Measurements from ENCODE around the gene RRAS2.
A peak's percentile ranks its signal among the peaks of the same experiment; 100 is the strongest.

Gene RRAS2

GRCh38 chr11:14342906-14343305, 16.1 kb downstream of the RRAS2 start:
- peak; percentile 41 for DNase-seq
- peaks cover 11% of the 10 kb centered on the region; the same call in 1 of the 2 replicates for H3K36me3 ChIP-seq (ENCODE audit: insufficient read depth, low read length)
- no peak overlapping the region for H3K27ac ChIP-seq (ENCODE audit: low read length)
- H2AFZ ChIP-seq (ENCODE audit: low read depth, low read length) = no peak overlapping the region
- peaks cover 40% of the 10 kb centered on the region for H3K4me1 ChIP-seq (ENCODE audit: insufficient read depth, low read length)
- no peak overlapping the region for H3K4me2 ChIP-seq (ENCODE audit: insufficient read depth, low read length)
- ATAC-seq (ENCODE audit: insufficient read depth, low read depth) = peak; percentile 99
- no peak overlapping the region for H3K9ac ChIP-seq (ENCODE audit: low read depth, low read length)
- TF ChIP-seq EZH2 (IDR thresholded peaks at IDR 0.05; ENCODE audit: borderline replicate concordance, low read depth, low read length, severe bottlenecking) = no peak
- TF ChIP-seq CTCF (IDR thresholded peaks at IDR 0.05; ENCODE audit: borderline replicate concordance, extremely low read depth, low read length, poor library complexity, severe bottlenecking) = no peak
- no peak overlapping the region for H3K4me3 ChIP-seq (ENCODE audit: low read depth in 1 of 2, low read length in 2 of 2)
- peaks cover 100% of the 10 kb centered on the region for H3K79me2 ChIP-seq (ENCODE audit: insufficient read depth, low read length)
- H3K27me3 ChIP-seq (ENCODE audit: insufficient read depth, low read length, poor library complexity) = no peaks in the 10 kb centered on the region
- peaks cover 5% of the 10 kb centered on the region for H3K9me3 ChIP-seq (ENCODE audit: insufficient read depth, low read length, severe bottlenecking)
- peaks cover 26% of the 10 kb centered on the region; the same call in 1 of the 2 replicates for H4K20me1 ChIP-seq (ENCODE audit: insufficient read depth, low read length)

GRCh38 chr11:14341968-14342367, 17.0 kb downstream of the RRAS2 start:
- Histone ChIP-seq H3K27me3 (ENCODE audit: insufficient read depth, low read length, poor library complexity) (no peaks in the 10 kb centered on the region), H3K4me3 (ENCODE audit: low read depth in 1 of 2, low read length in 2 of 2) (no peak overlapping the region), H3K9me3 (ENCODE audit: insufficient read depth, low read length, severe bottlenecking) (peaks cover 8% of the 10 kb centered on the region), H3K9ac (ENCODE audit: low read depth, low read length) (no peak overlapping the region), H3K36me3 (ENCODE audit: insufficient read depth, low read length) (peaks cover 8% of the 10 kb centered on the region; the same call in 1 of the 2 replicates), H2AFZ (ENCODE audit: low read depth, low read length) (no peak overlapping the region), H3K27ac (ENCODE audit: low read length) (no peak overlapping the region), H4K20me1 (ENCODE audit: insufficient read depth, low read length) (peaks cover 26% of the 10 kb centered on the region; the same call in 1 of the 2 replicates), H3K4me2 (ENCODE audit: insufficient read depth, low read length) (no peak overlapping the region), H3K4me1 (ENCODE audit: insufficient read depth, low read length) (peaks cover 44% of the 10 kb centered on the region), H3K79me2 (ENCODE audit: insufficient read depth, low read length) (peaks cover 100% of the 10 kb centered on the region)
- ATAC-seq (ENCODE audit: insufficient read depth, low read depth) (no peak), DNase-seq (no peak)
- TF ChIP-seq CTCF (IDR thresholded peaks at IDR 0.05; ENCODE audit: borderline replicate concordance, extremely low read depth, low read length, poor library complexity, severe bottlenecking) (no peak), EZH2 (IDR thresholded peaks at IDR 0.05; ENCODE audit: borderline replicate concordance, low read depth, low read length, severe bottlenecking) (no peak)

- TF ChIP-seq CTCF (IDR thresholded peaks at IDR 0.05; ENCODE audit: borderline replicate concordance, extremely low read depth, low read length, poor library complexity, severe bottlenecking) (no peak), EZH2 (IDR thresholded peaks at IDR 0.05; ENCODE audit: borderline replicate concordance, low read depth, low read length, severe bottlenecking) (no peak)
- no peak overlapping the region for H2AFZ ChIP-seq (ENCODE audit: low read depth, low read length)
- H3K79me2 ChIP-seq (ENCODE audit: insufficient read depth, low read length) = peaks cover 100% of the 10 kb centered on the region
- no peak for DNase-seq
- H3K9ac ChIP-seq (ENCODE audit: low read depth, low read length) = no peak overlapping the region
- no peak overlapping the region for H3K4me2 ChIP-seq (ENCODE audit: insufficient read depth, low read length)
- ATAC-seq (ENCODE audit: insufficient read depth, low read depth) = no peak
- peaks cover 3% of the 10 kb centered on the region for H3K9me3 ChIP-seq (ENCODE audit: insufficient read depth, low read length, severe bottlenecking)
- H3K27me3 ChIP-seq (ENCODE audit: insufficient read depth, low read length, poor library complexity) = no peaks in the 10 kb centered on the region
- H3K27ac ChIP-seq (ENCODE audit: low read length) = no peak overlapping the region
- no peaks in the 10 kb centered on the region; the same call in 1 of the 2 replicates for H3K36me3 ChIP-seq (ENCODE audit: insufficient read depth, low read length)
- H3K4me1 ChIP-seq (ENCODE audit: insufficient read depth, low read length) = peaks cover 53% of the 10 kb centered on the region
- H3K4me3 ChIP-seq (ENCODE audit: low read depth in 1 of 2, low read length in 2 of 2) = no peak overlapping the region
- H4K20me1 ChIP-seq (ENCODE audit: insufficient read depth, low read length) = peaks cover 29% of the 10 kb centered on the region
Observed at GRCh38 chr11:14340721-14341120, 18.3 kb downstream of the RRAS2 start.

Data from DND-41 (cell line).